ENCODE data around the gene SUGCT.

The SUGCT gene

GRCh38 chr7:40437498-40437897, 302.7 kb downstream of the SUGCT start:
- Histone ChIP-seq H3K36me3 (ENCODE audit: insufficient read depth, insufficient read length, low read length) (no peaks in the 10 kb centered on the region), H3K27me3 (ENCODE audit: insufficient read depth, insufficient read length) (no peaks in the 10 kb centered on the region), H3K4me3 (ENCODE audit: insufficient read length, low read depth) (no peak overlapping the region), H3K9ac (ENCODE audit: insufficient read length, low read depth) (no peak overlapping the region), H3K9me3 (ENCODE audit: insufficient read depth, low read length) (peaks cover 21% of the 10 kb centered on the region), H3K4me1 (ENCODE audit: insufficient read depth, insufficient read length) (no peaks in the 10 kb centered on the region)
- TF ChIP-seq YY1 (IDR thresholded peaks at IDR 0.05; ENCODE audit: insufficient read depth, insufficient read length) (no peak), SUZ12 (IDR thresholded peaks at IDR 0.05; ENCODE audit: extremely low read depth, insufficient read depth, insufficient read length) (no peak), ZNF274 (IDR thresholded peaks at IDR 0.05; ENCODE audit: low read depth, low read length) (no peak)
- DNase-seq (ENCODE audit: low read depth, low spot score), result no peak

DNA sequence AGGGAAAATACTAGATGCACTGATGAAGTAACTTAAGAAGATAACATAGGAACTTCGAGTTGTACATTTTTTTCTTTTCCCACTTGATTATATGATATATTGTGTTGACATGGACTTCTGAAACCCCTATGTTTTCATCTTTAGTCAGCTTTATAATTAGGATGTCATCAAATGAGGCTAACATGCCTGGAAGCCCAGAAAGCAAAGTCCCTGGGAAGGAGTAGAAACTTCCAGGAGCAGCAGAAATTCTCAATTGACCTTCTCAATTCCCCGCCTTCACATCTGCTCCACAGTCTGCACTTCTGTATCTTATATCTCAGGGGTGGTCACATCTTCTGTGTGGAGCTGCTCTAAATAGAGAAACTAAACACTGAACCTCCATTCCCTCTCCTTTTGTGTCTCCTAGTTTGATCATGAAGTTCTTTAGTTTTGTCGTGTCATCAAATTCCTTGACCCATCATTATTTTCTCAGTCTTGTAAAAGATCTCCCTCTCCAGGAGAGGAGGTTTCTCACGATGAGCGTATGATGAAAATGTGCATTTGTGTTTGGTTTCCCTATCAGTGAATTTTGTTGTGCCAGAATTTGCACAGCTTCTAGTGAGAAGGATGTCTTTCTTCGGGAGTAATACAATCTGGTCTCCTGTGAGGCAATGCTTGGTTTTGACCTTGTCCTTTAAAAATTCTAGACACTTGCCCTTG, 303.3 kb downstream of the SUGCT start:
- TF ChIP-seq SUZ12 (IDR thresholded peaks at IDR 0.05; ENCODE audit: extremely low read depth, insufficient read depth, insufficient read length) (no peak), YY1 (IDR thresholded peaks at IDR 0.05; ENCODE audit: insufficient read depth, insufficient read length) (no peak), ZNF274 (IDR thresholded peaks at IDR 0.05; ENCODE audit: low read depth, low read length) (no peak)
- Histone ChIP-seq H3K27me3 (ENCODE audit: insufficient read depth, insufficient read length) (no peaks in the 10 kb centered on the region), H3K36me3 (ENCODE audit: insufficient read depth, insufficient read length, low read length) (no peaks in the 10 kb centered on the region), H3K4me1 (ENCODE audit: insufficient read depth, insufficient read length) (no peaks in the 10 kb centered on the region), H3K4me3 (ENCODE audit: insufficient read length, low read depth) (no peak overlapping the region), H3K9me3 (ENCODE audit: insufficient read depth, low read length) (peaks cover 21% of the 10 kb centered on the region), H3K9ac (ENCODE audit: insufficient read length, low read depth) (no peak overlapping the region)
- DNase-seq (ENCODE audit: low read depth, low spot score), result no peak

GRCh38 chr7:40439686-40440085, 304.9 kb downstream of the SUGCT start:
- Histone ChIP-seq H3K27me3 (ENCODE audit: insufficient read depth, insufficient read length) (no peaks in the 10 kb centered on the region), H3K36me3 (ENCODE audit: insufficient read depth, insufficient read length, low read length) (no peaks in the 10 kb centered on the region), H3K4me3 (ENCODE audit: insufficient read length, low read depth) (no peak overlapping the region), H3K9me3 (ENCODE audit: insufficient read depth, low read length) (peaks cover 21% of the 10 kb centered on the region), H3K4me1 (ENCODE audit: insufficient read depth, insufficient read length) (no peaks in the 10 kb centered on the region), H3K9ac (ENCODE audit: insufficient read length, low read depth) (no peak overlapping the region)
- no peak for DNase-seq (ENCODE audit: low read depth, low spot score)
- no peak for TF ChIP-seq ZNF274 (IDR thresholded peaks at IDR 0.05; ENCODE audit: low read depth, low read length)
- TF ChIP-seq YY1 (IDR thresholded peaks at IDR 0.05; ENCODE audit: insufficient read depth, insufficient read length), result no peak
- no peak for TF ChIP-seq SUZ12 (IDR thresholded peaks at IDR 0.05; ENCODE audit: extremely low read depth, insufficient read depth, insufficient read length)

GRCh38 chr7:40447345-40447744, 312.5 kb downstream of the SUGCT start:
- peaks cover 2% of the 10 kb centered on the region; the same call in 1 of the 2 replicates for H3K9me3 ChIP-seq (ENCODE audit: insufficient read depth, low read length)
- H3K27me3 ChIP-seq (ENCODE audit: insufficient read depth, insufficient read length), result no peaks in the 10 kb centered on the region
- H3K9ac ChIP-seq (ENCODE audit: insufficient read length, low read depth), result no peak overlapping the region
- H3K36me3 ChIP-seq (ENCODE audit: insufficient read depth, insufficient read length, low read length), result no peaks in the 10 kb centered on the region
- no peak for DNase-seq (ENCODE audit: low read depth, low spot score)
- TF ChIP-seq YY1 (IDR thresholded peaks at IDR 0.05; ENCODE audit: insufficient read depth, insufficient read length) (no peak), ZNF274 (IDR thresholded peaks at IDR 0.05; ENCODE audit: low read depth, low read length) (no peak), SUZ12 (IDR thresholded peaks at IDR 0.05; ENCODE audit: extremely low read depth, insufficient read depth, insufficient read length) (no peak)
- no peaks in the 10 kb centered on the region for H3K4me1 ChIP-seq (ENCODE audit: insufficient read depth, insufficient read length)
- no peak overlapping the region for H3K4me3 ChIP-seq (ENCODE audit: insufficient read length, low read depth)

DNA sequence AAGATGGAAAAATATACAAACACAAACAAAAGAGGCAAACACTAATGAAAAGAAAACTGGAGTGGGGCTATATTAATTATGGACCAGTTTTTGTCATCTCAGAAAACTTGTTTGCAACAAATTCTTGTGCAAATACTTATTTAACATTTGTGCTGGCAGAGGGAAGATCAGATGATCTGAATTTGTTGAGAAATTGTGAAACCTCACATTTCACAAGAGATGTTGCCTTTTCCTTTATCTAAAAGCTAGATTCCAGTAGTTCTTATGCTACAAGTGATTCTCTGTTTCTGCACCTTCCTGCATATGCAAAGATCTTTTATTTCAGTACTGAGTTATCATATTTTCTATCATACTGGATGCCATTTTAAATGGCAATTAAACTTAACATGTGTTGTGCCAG, 320.7 kb downstream of the SUGCT start:
- no peak for DNase-seq (ENCODE audit: low read depth, low spot score)
- no peak overlapping the region for H3K9ac ChIP-seq (ENCODE audit: insufficient read length, low read depth)

GRCh38 chr7:40457776-40458480, 323.1 kb downstream of the SUGCT start:
- no peak overlapping the region for H3K4me3 ChIP-seq (ENCODE audit: insufficient read length, low read depth)
- no peaks in the 10 kb centered on the region for H3K4me1 ChIP-seq (ENCODE audit: insufficient read depth, insufficient read length)
- no peaks in the 10 kb centered on the region for H3K27me3 ChIP-seq (ENCODE audit: insufficient read depth, insufficient read length)
- no peak overlapping the region for H3K9ac ChIP-seq (ENCODE audit: insufficient read length, low read depth)
- H3K9me3 ChIP-seq (ENCODE audit: insufficient read depth, low read length), result no peaks in the 10 kb centered on the region
- TF ChIP-seq YY1 (IDR thresholded peaks at IDR 0.05; ENCODE audit: insufficient read depth, insufficient read length) (no peak), SUZ12 (IDR thresholded peaks at IDR 0.05; ENCODE audit: extremely low read depth, insufficient read depth, insufficient read length) (no peak), ZNF274 (IDR thresholded peaks at IDR 0.05; ENCODE audit: low read depth, low read length) (no peak)
- DNase-seq (ENCODE audit: low read depth, low spot score), result no peak
- no peaks in the 10 kb centered on the region for H3K36me3 ChIP-seq (ENCODE audit: insufficient read depth, insufficient read length, low read length)

More for the DNA sequence above, 320.7 kb downstream of the SUGCT start:
- Histone ChIP-seq H3K36me3 (ENCODE audit: insufficient read depth, insufficient read length, low read length) (no peaks in the 10 kb centered on the region), H3K4me3 (ENCODE audit: insufficient read length, low read depth) (no peak overlapping the region), H3K4me1 (ENCODE audit: insufficient read depth, insufficient read length) (no peaks in the 10 kb centered on the region), H3K9me3 (ENCODE audit: insufficient read depth, low read length) (no peaks in the 10 kb centered on the region), H3K27me3 (ENCODE audit: insufficient read depth, insufficient read length) (no peaks in the 10 kb centered on the region)
- TF ChIP-seq YY1 (IDR thresholded peaks at IDR 0.05; ENCODE audit: insufficient read depth, insufficient read length) (no peak), ZNF274 (IDR thresholded peaks at IDR 0.05; ENCODE audit: low read depth, low read length) (no peak), SUZ12 (IDR thresholded peaks at IDR 0.05; ENCODE audit: extremely low read depth, insufficient read depth, insufficient read length) (no peak)

DNA sequence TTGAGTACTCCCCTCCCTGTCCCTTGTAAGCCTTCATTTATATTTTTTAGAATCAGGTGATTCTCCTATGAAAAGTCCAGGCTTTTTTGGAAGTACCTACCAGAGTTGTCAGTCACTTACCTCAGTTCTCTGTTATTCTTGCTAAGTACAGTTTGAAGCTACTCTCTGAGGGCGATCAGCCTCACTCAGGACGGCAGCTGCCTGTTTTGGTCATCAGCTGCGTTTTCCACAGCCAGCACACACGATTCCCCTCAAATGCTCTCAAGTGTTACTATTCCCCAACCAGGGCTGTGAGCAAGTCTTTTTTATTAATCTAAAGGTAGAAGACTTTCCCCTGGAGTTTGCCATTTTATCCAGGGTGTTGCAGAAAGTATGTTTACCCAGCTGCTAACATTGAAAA, 328.6 kb downstream of the SUGCT start:
- Histone ChIP-seq H3K9ac (ENCODE audit: insufficient read length, low read depth) (no peak overlapping the region), H3K4me3 (ENCODE audit: insufficient read length, low read depth) (no peak overlapping the region), H3K9me3 (ENCODE audit: insufficient read depth, low read length) (no peaks in the 10 kb centered on the region), H3K36me3 (ENCODE audit: insufficient read depth, insufficient read length, low read length) (no peaks in the 10 kb centered on the region), H3K27me3 (ENCODE audit: insufficient read depth, insufficient read length) (no peaks in the 10 kb centered on the region), H3K4me1 (ENCODE audit: insufficient read depth, insufficient read length) (no peaks in the 10 kb centered on the region)
- DNase-seq (ENCODE audit: low read depth, low spot score), result no peak
- TF ChIP-seq YY1 (IDR thresholded peaks at IDR 0.05; ENCODE audit: insufficient read depth, insufficient read length), result no peak
- no peak for TF ChIP-seq ZNF274 (IDR thresholded peaks at IDR 0.05; ENCODE audit: low read depth, low read length)
- no peak for TF ChIP-seq SUZ12 (IDR thresholded peaks at IDR 0.05; ENCODE audit: extremely low read depth, insufficient read depth, insufficient read length)
